Sciatic nerve (tissue), 1 donor: ENCODE data around the gene SLC12A7. TPM values are rescaled to one million over a fixed set of nuclear protein-coding genes. Genes with fewer than 3 reads are reported as not detected.

Experiments
- microRNA-seq: library from miRNA; unstranded; fragments of <30 nt; microRNA quantifications from one replicate; pipeline ENCODE4 v1.2.0, GENCODE V29; 2020
- total RNA-seq: library from RNA; stranded (reverse); fragmentation: NEBNext Ultra II Directional; extraction: Animal tissue kit (Norgen Biotek cat#: 25700); gene quantifications from one replicate; pipeline ENCODE4 v1.2.1, GENCODE V29; 2021
- donor health status: DM: no; HTN: no; CAD: no.

SLC12A7 gene
- total RNA-seq, 1 donor from 2014 or later, result 31.7 TPM

Small RNA genes within 50 kb of the gene (microRNA-seq; reads per million reads assigned to microRNA genes)
- not detected for gene MIR4635

Other genes starting within 250 kb of the SLC12A7 start
- gene BRD9, start 219.3 kb downstream of the SLC12A7 start, total RNA-seq, result 38.5 TPM
- gene TRIP13, start 219.2 kb downstream of the SLC12A7 start, total RNA-seq, result 0.89 TPM
- gene NKD2, start 103.3 kb downstream of the SLC12A7 start, total RNA-seq, result 0.89 TPM
- 0.09 TPM for gene SLC6A19, start 89.5 kb upstream of the SLC12A7 start, total RNA-seq
- gene SLC6A18, start 113.3 kb upstream of the SLC12A7 start, total RNA-seq, result not detected
- gene TERT, start 183.0 kb upstream of the SLC12A7 start, total RNA-seq, result 0.85 TPM
- 56.3 TPM for gene CLPTM1L, start 233.0 kb upstream of the SLC12A7 start, total RNA-seq